Fibroblast of skin of abdomen (primary cell): Measurements from ENCODE around the gene EIF3J.
"Not testable (repeated sequence)": the region's sequence is repeated elsewhere in the genome, so short reads cannot be mapped to it uniquely, and the experiment has no call there.

Experiments
- DNase-seq: peaks from one replicate; pipeline ENCODE4 v3.0.0-alpha.2; 2013

Gene EIF3J

GRCh38 chr15:44542596-44542995, 5.6 kb downstream of the EIF3J start:
- no peak for DNase-seq

DNA sequence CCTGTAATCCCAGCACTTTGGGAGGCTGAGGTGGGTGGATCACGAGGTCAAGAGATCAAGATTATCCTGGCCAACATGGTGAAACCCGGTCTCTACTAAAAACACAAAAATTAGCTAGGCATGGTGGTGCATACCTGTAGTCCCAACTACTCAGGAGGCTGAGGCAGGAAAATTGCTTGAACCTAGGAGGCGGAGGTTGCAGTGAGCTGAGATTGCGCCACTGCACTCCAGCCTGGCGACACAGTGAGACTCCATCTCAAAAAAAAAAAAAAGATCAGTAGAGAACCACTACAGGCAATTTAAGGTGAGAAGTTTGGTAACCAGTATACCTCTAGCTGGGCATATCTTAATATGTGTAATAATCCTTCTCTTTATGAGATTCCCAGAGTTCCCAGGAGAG, 7.8 kb downstream of the EIF3J start:
- DNase-seq = not testable (repeated sequence)

DNA sequence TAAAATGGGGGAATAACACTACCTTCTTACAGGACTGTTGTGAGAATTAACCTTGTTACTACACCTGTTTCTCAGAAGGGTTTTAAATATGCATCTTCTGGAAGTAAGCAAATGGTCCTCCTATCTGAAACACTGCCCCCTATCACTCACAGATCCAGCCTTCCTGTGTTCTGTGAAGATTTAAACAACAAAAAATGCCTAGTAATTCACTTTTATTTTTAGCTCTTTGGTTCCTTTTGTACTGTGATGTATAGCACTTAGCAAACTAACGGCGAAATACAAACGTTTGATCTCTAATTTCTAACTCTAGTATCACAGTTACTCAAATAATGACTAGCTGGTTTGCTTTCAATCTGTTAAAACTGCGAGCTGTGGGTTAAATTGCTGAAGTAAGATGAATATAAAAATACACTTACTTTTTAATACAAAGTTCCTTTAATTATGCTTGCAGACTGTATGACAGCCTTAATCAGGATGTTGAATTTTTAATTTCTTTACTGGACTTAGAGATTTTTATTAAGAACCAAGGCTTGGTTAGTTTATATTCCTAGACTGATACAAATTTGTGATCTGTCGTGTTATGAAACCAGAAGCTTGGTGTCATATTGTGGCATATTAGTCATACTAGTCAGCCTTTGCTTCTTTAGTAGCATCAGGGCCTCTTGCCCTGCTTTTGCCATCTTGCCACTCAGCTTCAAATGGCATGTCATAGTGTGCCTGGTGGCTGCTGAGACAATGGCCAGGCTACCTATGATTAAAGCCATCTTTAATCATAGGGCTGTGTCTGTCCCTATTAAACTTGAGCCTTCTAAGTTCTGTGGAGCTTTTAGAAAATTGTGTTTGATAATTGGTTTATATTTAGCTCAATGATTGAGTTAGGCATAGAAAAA, 9.2 kb downstream of the EIF3J start:
- peak; percentile 21 for DNase-seq

DNA sequence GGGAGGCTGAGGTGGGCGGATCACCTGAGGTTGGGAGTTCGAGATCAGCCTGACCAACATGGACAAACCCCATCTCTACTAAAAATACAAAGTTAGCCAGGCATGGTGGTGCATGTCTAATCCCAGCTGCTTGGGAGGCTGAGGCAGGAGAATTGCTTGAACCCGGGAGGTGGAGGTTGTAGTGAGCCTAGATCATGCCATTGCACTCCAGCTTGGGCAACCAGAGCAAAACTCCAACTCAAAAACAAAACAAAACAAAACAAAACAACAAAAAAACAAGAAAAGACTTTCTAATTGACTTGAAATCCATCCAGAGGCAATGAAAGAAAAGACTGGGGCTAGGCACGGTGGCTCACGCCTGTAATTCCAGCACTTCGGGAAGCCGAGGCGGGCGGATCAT, 12.2 kb downstream of the EIF3J start:
- DNase-seq = not testable (repeated sequence)

- DNase-seq = peak; percentile 50
Measured at GRCh38 chr15:44550256-44550655, 13.3 kb downstream of the EIF3J start.

- DNase-seq = no peak
Measured at GRCh38 chr15:44550734-44551133, 13.8 kb downstream of the EIF3J start.

DNA sequence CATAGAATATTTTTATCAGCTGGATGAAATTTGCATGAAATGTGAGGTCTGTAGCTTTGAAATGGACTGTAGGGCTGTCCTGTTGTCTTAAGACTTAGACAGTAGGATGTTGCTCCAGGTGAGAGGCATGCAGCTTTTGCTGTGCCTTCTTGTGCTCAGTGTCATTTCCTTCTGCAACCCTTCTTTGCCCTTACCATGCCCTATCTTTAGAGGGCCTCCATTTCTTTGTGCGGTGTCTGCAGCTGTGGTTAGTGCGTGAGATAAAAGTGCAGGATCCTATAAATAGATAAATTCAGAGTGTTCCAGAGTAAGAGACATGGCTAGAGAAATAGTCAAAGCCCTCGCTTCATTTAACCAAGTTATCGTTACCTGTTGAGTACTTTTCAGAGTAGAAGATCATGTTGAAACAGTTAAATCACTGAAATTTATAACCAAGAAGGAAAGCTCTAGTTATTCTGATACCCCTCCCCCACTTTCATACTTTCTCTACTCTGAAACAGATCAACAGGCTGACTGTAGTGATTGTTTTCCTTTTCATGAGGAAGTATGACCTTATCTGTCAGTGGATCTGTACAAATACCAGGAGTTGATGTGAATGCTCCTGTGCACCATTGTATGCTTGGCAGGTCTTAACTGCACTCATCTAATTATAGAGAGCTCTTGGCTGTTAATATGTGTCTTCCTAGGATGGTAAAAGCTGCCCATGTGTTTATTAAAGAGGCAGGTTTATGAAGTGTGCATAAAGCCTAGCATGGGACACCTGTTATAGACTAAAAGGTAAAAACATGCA, 18.2 kb downstream of the EIF3J start:
- no peak for DNase-seq

DNA sequence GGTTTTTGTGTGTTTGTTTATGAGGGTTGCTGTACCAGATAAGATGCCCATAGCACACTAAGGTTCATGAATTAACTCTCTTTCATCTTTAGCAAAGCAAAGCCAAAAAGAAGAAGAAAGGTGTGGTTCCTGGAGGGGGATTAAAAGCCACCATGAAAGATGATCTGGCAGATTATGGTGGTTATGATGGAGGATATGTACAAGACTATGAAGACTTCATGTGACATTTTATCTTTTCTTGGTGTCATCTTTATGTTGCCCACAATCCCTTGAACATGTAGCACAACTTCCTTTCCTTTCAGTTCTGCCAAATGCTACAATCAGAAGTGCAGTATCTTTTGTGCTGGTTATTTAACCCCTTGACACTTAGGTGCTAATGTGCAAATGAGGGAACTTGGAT, 24.0 kb downstream of the EIF3J start:
- not testable (repeated sequence) for DNase-seq

DNA sequence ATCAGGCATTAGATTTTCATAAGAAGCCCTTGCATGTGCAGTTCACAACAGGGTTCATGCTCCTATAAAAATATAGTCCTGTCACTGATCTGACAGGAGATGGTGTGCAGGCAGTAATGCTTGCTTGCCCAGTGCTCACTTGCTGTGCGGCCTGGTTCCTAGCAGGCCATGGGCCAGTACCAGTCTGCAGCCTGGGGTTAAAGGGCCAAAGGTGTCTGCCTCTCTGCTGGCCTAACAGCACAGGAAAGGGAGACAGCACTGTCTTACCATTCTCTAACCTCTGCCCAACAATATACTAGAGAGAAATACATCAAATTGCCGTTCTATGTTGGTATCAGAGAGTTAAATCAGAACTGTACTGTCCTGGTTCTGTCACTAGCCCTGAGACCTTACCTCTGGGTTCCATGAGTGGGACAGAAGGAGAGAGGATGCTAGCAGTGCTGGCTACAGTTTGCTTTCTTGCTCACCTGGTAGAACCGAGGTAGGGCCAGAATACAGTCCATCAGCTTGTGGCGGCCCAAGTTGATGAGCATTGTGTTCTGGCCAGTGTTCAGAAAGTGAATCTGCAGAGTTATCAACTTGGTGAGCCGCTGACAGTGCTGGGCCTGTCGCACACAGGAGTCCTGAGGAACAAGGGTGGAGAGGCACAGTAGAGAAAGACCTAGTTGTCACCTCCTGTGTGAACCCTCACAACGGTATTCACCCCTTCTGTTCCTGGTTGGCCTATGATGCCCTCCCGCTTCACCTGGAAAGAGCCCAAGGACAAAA, 28.6 kb downstream of the EIF3J start:
- DNase-seq = no peak

DNA sequence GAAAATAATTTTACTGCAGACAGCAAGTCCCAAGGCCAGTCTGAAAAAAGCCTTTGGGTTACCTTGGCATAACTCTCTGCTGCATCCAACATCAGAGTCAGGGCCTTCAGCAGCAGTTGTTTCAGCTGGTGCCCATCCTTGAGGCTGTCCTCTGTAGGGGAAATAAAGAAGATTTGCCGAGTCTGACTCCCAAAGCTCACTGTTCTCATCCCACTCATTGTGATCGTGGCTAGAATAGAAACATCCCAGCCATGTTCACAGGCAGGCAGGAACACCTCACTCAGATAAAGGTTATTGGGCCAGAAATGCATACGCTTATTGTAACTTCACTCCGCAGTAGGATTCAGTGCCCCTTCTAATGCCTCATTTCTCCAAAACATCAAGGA, 29.2 kb downstream of the EIF3J start:
- DNase-seq = no peak

GRCh38 chr15:44568338-44568737, 31.4 kb downstream of the EIF3J start:
- no peak for DNase-seq

DNA sequence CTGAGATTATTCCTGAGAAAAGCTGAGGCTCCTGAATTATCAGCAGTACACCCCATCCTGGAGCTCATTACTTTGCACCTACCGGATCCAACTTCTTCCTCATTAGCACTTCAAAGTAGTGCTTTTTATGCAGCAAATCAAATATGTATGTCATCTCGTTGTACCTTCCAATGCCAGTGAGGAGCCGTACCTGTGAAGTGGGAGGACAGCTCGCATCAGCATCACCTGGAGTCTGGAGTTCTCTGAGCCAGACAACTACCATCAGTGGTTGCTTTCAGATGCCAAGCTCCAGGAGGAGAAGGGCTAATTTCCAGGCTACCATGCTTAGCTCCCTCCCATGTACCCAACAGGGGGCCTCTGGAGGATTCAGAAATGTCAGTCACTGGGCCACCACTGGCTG, 32.4 kb downstream of the EIF3J start:
- DNase-seq = no peak

- DNase-seq = no peak
Measured at GRCh38 chr15:44570361-44570760, 33.4 kb downstream of the EIF3J start.

DNA sequence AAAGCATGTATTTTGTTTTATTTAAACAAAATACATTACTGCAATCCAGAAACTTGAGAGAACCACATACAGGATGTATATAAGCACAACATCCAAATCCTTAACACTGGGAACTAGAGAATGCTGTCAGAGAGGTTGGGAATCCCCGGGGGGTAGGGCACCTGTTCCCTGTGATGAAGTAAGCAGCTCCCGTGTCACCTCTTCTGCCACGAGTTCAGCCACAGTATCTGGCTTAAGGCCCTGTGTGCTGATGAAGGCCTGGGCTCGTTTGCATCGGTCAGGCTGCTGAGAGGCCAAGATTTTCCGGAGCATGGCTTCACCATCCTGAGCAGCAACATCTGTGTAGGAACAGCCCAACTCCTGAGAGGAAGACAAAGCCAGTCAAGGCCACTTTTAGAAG, 36.4 kb downstream of the EIF3J start:
- no peak for DNase-seq

- no peak for DNase-seq
Measured at GRCh38 chr15:44574734-44575133, 37.8 kb downstream of the EIF3J start.

DNA sequence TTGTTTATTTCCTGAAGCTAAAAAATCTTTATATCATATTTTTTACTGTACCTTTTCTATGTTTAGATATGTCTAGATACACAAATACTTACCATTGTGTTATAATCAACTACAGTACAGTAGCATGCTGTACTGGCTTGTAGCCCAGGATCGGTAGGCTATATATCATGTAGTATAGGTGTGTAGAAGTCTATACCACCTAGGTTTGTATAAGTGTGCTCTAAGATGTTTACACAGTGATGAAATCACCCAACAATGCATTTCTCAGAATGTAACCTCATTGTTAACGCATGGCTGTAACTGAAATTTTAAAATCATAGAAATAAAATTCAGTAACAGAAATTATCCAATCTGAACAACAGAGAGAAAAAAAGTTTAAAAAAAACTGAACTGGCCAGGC, 43.2 kb downstream of the EIF3J start:
- no peak for DNase-seq

DNA sequence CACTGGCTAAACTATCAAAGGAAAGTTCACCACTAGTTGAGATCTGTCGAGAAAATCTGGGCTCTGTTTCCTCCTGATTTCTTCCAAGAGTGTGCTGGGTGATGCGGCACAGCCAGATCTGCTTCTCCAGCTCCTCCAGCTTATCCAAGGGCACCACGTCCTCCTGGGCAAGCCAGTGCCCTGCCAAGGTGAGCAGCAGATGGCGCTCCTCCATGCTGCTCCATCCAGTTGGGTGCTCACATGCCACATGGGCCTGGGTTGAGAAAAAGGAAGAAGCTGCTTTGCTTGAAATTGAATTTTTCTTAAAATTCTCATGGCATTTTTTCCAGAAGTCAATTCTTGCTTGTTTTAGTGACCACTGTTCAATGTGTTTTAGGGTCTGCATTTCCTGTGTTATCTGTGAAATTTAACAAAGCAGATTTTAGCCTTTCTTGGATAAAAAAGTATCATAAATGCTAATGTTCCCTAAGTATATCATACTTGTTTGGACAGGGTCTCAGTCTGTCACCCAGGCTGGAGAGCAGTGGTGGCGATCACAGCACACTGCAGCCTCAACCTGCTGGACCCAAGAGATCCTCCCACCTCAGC, 47.3 kb downstream of the EIF3J start:
- DNase-seq = peak; percentile 13

GRCh38 chr15:44585633-44586032, 48.7 kb downstream of the EIF3J start:
- no peak for DNase-seq

DNA sequence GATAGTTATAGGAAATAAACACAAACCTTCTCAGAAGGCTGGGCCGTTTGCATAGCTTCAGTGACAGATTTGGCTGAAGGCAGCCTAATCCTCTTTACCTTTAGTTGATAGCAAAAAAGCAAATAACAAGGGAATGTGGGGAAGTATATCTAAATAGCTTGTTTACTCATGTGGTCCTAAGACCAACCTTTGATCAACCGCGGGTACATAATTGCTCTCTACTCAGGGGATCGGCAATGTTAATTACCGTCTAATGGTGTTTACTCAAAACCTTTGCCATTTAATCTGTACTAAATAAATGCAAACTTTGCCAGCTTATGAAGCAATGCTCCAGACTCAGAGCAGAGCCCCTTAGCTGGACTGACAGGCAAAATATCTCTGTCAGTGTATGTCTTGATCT, 51.6 kb downstream of the EIF3J start:
- no peak for DNase-seq

GRCh38 chr15:44591326-44591725, 54.4 kb downstream of the EIF3J start:
- DNase-seq = no peak

- DNase-seq = peak; percentile 5
Measured at GRCh38 chr15:44593042-44593736, 56.2 kb downstream of the EIF3J start.

- DNase-seq = no peak
Measured at GRCh38 chr15:44595246-44595645, 58.3 kb downstream of the EIF3J start.
